ENCODE measurements around the gene CEP128.

- TF ChIP-seq, protein P1, sequence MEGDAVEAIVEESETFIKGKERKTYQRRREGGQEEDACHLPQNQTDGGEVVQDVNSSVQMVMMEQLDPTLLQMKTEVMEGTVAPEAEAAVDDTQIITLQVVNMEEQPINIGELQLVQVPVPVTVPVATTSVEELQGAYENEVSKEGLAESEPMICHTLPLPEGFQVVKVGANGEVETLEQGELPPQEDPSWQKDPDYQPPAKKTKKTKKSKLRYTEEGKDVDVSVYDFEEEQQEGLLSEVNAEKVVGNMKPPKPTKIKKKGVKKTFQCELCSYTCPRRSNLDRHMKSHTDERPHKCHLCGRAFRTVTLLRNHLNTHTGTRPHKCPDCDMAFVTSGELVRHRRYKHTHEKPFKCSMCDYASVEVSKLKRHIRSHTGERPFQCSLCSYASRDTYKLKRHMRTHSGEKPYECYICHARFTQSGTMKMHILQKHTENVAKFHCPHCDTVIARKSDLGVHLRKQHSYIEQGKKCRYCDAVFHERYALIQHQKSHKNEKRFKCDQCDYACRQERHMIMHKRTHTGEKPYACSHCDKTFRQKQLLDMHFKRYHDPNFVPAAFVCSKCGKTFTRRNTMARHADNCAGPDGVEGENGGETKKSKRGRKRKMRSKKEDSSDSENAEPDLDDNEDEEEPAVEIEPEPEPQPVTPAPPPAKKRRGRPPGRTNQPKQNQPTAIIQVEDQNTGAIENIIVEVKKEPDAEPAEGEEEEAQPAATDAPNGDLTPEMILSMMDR (IDR thresholded peaks at IDR 0.05), result no peak
- TF ChIP-seq POLR2A (IDR thresholded peaks at IDR 0.05), result no peak
Observed at GRCh38 chr14:80545935-80546854, 395.3 kb downstream of the CEP128 start.
